ENCODE measurements around the gene PIAS2.
"Not testable (repeated sequence)": the region's sequence is repeated elsewhere in the genome, so short reads cannot be mapped to it uniquely, and the experiment has no call there.

Gene PIAS2

DNA sequence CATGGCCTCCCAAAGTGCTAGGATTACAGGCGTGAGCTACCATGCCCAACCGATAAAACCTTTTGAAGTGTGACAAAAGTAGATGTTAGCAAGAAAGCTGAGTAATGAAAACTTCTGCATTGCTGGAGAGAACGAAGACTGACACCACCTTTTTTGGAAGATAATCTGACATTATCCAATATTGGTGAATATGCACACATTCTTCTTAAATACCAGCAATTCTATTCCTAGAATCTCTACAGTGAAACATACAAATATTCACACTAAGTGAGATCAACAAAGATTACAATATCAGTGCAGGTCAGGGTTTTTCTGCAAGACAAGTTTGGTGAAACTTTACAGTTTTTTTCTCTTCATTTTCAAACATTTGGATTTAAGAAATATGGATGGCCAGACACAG is 7.8 kb downstream of the PIAS2 start:
- no peak for DNase-seq (ENCODE audit: low read depth in 2 of 2)

DNA sequence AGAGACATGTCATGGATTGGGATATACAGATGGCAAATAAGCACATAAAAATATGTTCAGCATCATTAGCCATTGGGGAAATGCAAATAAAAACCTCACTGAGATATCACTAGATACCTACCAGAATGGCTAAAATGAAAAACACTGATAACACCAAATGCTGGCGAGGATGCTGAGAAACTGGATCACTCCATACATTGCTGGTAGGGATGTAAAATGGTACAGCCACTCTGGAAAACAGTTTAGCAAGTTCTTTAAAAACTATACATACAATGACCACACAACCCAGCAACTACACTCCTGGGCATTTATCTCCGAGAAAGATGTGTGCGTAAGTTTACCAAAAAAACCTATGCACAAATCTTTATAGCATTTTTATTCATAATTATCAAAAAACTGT is 13.9 kb downstream of the PIAS2 start:
- no peak for DNase-seq (ENCODE audit: low read depth in 2 of 2)

GRCh38 chr18:46899274-46899948 is 17.9 kb downstream of the PIAS2 start:
- no peak for DNase-seq (ENCODE audit: low read depth in 2 of 2)

GRCh38 chr18:46894124-46894523 is 23.2 kb downstream of the PIAS2 start:
- no peak for DNase-seq (ENCODE audit: low read depth in 2 of 2)

DNA sequence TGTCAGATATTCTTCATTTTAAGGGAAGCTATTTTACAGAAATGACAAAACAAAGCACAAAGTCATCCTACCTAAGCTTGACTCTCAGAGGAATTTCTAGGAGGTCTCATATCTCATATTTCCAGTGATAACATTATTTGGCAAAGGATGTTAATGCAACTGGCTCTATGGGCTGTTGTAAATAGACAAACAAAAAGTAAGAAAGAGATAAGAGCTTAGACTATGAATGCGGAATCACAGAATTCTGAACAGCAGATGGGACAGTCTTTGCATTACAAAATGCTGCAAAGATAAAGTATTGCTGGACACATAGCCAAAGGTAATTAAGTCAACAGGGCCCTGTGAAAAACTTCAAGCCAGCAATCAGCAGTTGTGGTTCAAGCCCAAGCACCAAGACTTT is 23.9 kb downstream of the PIAS2 start:
- no peak for DNase-seq (ENCODE audit: low read depth in 2 of 2)

DNA sequence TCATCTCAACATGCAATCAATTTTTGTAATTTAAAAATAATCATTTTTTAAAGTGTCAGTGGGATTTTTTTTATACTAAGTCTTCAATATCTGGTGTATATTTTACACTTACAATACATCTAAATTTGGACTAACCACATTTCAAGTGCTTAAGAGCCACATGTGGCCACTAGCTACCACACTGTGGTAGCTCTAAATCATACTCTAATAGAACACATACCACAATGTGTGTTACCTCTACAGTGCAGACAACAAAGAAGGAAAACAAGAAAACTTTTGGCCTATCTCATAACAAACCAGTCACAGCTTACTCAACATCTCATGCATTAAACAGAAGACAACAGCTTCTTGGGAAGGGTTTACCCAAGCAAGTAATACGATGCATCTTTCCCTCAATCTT is 24.5 kb downstream of the PIAS2 start:
- no peak for DNase-seq (ENCODE audit: low read depth in 2 of 2)

GRCh38 chr18:46891742-46892214 is 25.5 kb downstream of the PIAS2 start:
- DNase-seq (ENCODE audit: low read depth in 2 of 2): no peak

DNA sequence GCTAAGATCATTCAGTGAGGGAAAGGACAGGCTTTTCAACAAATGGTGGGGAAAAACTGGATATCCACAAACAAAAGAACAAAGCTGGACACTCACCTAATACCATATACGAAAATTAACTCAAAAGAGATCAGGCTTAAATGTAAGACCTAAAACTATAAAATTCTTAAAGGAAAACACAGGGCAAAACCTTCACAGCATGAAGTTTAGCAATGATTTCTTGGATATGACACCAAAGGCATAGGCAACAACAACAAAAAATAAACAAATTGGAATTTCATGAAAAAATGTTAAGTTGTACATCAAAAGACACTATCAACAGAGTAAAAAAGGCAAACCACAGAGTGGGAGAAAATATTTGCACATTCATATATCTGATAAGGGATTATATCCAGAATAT is 28.3 kb downstream of the PIAS2 start:
- DNase-seq (ENCODE audit: low read depth in 2 of 2): no peak

DNA sequence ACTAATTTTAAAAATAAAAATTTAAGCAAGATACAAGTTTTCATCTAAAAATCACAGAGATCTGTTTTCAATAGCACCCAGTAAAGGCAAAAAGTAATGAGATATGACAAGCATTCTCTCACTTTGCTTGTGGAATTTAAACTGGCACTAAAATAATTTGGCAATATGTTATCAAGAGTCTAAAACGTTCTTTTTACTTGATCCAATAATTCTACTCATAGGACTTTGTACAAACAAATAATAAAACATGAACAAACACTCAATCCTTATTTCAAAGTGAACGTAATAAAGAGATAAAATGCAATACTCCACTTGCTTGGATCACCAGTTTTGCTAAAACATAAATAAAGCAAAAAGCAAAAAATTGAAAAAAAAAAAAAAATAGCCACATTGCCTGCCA is 30.4 kb downstream of the PIAS2 start:
- DNase-seq (ENCODE audit: low read depth in 2 of 2): no peak

DNA sequence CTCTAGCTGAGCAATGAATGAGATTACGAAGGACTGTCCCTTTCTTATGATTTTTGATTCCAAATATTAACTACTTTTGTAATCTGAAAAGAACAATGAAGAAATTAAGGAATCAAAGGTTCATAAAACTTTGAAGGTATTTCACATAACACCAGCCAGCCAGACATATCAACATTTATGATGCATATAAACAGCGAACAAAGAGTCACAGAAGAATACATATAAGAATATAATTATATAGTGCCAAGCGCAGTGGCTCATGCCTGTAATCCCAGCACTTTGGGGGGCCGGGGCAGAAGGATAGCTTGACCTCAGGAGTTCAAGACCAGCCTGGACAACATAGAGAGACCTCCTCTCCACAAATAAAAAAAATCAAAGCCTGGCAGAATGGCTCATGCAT is 34.1 kb downstream of the PIAS2 start:
- DNase-seq (ENCODE audit: low read depth in 2 of 2): no peak

DNA sequence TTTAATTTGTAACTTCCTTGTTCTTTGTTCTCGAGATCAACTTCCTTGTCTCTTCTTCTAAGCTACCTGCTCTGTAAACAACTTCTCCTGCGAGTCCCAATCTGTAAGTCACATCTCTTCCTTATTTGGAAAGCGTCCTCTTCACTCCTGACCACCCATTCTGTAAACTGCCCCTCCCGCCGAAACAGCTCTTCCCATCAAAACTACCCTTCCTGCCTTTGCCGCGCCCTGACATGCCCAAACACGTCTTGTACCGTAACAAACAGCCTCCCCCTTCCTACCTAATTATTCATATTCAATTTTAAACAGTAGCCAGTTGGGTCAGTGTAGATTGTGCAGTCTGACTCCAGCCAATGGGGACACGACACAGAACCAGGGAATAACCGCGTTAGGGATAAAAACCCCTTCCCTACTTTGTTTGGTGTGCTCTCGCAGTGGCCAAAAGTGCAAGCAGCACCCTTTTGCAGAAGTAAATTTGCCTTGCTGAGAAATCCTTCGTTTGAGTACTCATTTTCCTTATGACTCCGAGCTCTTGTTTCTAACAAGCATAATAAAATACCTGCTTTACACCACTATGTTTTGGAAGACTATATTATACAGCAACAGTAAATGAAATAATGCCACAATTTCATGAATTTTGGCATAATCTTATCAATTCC is 39.8 kb downstream of the PIAS2 start:
- no peak for DNase-seq (ENCODE audit: low read depth in 2 of 2)

DNA sequence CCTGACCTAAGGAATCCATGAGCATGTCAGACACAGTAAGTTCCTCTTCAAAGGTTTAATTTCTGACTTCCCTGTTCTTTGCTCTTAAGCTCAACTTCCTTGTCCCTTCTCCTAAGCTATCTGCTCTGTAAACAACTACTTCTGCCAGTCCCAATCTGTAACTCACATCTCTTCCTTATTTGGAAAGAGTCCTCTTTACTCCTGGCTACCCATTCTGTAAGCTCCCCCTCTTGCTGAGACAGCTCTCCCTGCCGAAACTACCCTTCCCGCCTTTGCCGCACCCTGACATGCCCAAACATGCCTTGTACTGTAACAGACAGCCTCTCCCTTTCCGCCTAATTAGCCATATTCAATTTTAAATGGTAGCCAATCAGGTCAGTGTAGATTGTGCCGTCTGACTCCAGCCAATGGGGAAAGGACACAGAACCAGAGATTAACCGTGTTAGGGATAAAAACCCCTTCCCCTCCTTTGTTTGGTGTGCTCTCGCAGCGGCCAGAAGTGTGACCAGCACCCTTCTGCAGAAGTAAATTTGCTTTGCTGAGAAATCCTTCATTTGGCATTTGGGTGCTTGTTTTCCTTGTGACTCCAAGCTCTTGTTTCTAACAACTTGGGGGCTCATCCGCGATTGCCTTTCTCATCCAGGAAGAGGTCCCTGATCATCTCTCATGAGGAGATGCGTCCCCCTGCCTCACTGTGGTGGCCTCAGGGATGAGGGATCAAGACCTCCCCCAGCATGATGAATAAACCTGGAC is 49.0 kb downstream of the PIAS2 start:
- no peak for DNase-seq (ENCODE audit: low read depth in 2 of 2)

DNA sequence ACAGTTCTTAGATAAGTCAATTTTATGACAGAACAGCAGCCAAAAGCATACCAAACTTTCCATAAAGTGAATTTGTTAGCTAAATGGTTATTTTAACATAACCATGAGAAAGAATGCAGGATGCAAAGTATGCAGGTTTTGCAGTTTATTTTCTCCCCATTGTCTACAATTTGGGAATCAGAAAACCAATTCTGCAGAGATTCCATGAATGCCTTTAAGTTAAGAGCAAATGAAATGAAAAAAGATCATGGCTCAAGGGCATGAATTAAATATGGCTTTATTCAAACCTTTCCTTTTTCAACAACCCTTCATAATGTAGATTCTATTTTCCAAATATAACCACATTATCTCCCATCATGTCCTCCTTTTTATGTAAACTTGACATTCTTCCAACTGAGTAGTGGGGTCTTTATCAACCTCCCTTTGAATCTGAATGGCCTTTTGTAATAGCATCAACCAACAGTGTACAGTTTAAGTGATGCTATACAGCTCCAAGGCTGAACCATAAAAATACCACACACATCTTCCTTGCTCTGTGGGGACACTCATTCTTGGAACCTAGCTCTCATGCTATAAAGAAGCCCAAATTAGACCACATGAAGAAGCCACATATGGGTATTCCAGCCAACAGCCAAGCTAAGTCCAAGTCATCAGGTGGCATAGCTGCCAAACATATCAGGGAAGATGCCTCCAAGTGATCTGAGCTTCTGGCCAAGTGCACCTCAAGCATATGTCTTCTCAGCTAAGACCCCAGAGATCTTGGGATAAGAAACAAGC is 49.8 kb downstream of the PIAS2 start:
- no peak for DNase-seq (ENCODE audit: low read depth in 2 of 2)

DNA sequence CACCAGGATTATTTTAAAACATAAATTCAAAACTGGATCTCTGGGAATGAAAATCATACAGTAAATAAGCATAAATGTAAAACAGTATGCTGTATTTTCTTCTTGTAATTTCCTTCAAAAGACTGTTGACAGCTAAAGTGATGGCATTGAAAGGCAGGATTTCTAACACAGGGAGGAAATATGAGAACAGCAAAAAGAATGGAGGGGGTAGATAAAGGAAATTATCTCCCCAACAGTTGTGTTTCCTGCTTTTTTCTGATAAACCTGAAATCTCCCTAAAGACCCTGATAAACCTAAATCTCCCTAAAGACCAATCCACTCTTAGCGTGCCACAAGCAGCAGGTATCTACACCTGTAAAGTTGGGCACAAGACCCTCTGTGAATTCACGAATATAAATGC is 50.8 kb downstream of the PIAS2 start:
- no peak for DNase-seq (ENCODE audit: low read depth in 2 of 2)

DNA sequence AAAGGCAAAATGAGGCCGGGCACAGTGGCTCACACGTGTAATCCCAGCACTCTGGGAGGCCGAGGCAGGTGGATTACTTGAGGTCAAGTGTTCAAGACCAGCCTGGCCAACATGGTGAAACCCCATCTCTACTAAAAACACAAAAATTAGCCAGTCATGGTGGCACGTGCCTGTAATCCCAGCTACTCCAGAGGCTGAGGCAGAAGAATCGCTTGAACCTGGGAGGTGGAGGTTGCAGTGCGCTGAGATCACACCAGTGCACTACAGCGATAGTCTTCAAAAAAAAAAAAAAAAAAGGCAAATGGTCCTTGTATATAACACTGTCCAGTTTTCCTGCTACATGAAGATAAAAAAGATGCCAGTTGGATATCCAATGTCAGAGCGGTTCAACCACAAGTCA is 52.1 kb downstream of the PIAS2 start:
- DNase-seq (ENCODE audit: low read depth in 2 of 2): not testable (repeated sequence)

GRCh38 chr18:46859855-46860254 is 57.5 kb downstream of the PIAS2 start:
- no peak for DNase-seq (ENCODE audit: low read depth in 2 of 2)

GRCh38 chr18:46858290-46858689 is 59.0 kb downstream of the PIAS2 start:
- no peak for DNase-seq (ENCODE audit: low read depth in 2 of 2)

DNA sequence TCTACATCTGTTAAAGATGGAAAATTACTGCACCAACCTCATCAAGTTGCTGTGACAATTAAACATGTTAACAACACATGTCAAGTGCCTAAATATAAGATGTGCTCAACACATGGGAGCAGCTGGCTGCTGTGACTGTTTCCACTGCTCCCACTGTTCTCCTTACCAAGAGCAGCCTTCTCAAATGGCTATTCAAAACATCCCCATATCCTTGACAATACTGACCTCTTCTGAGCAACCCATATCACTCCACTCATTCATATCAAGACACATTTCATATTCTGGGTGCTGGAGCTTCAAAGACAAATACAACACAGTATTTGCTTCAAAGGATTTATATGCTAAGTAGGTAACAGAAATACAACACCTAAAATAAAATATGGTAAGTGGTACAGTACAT is 60.3 kb downstream of the PIAS2 start:
- no peak for DNase-seq (ENCODE audit: low read depth in 2 of 2)

GRCh38 chr18:46849007-46849406 is 68.3 kb downstream of the PIAS2 start:
- DNase-seq (ENCODE audit: low read depth in 2 of 2): no peak

GRCh38 chr18:46843372-46843771 is 73.9 kb downstream of the PIAS2 start:
- no peak for DNase-seq (ENCODE audit: low read depth in 2 of 2)

DNA sequence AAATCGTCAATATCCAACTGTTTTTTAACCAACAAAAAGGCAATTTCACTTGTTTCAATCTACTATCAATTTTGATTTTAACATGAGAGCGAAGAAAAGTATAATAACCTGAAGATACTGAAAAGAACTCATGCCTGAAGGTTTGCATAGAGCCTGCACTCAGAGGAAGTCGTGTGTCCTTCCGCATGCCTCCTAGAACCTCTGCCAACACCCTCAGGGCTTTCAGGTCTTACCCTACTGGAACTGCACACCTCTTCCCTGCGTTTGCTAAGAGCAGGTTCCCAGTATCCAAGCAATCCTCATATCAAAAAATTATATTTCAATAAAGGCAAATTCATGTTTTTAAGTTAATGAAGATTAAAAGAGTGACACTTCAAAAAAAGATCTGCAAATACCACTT is 74.7 kb downstream of the PIAS2 start:
- no peak for DNase-seq (ENCODE audit: low read depth in 2 of 2)

DNA sequence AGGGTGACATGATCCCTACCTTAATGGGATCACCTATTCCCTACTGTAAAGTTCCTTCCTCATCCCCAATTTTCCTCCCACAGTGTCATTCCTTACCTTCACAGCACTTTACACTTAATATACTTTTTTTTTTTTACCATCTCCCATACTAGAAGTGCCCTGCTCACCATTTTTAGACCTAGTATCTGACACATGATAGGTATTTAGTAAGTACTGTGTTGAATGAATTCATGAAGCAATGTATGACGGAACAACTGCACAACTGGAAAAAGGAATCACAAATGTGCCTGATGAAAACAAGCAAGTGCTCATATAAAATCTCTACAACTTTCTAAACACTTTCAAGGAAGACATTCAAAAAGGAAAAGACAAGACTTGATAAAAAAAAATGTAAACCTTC is 83.4 kb downstream of the PIAS2 start:
- DNase-seq (ENCODE audit: low read depth in 2 of 2): no peak
